Liver (tissue), 9 donors: ENCODE measurements around the gene UGT1A5. TPM values are rescaled to one million over a fixed set of nuclear protein-coding genes. Genes with fewer than 3 reads are reported as not detected.
A peak's percentile ranks its signal among the peaks of the same experiment; 100 is the strongest.

Experiments used
- DNase-seq: peaks from one replicate; pipeline ENCODE4 v3.0.0-alpha.2; 2017; ENCODE audit warnings: low spot score
- H3K27ac ChIP-seq, 2 donors: one replicate each; pipeline ENCODE4 v1.7.0; 2013; ENCODE audit warnings: inconsistent platforms in 2 of 2, low read length in 2 of 2, control low read depth in 1 of 2, low read depth in 1 of 2, mild to moderate bottlenecking in 1 of 2
- H3K27me3 ChIP-seq, 4 donors: one replicate each; pipeline versions ENCODE4 v1.6.1 to v1.7.0; 2013; ENCODE audit warnings: low read length in 3 of 4, inconsistent platforms in 1 of 4, mild to moderate bottlenecking in 1 of 4, moderate library complexity in 1 of 4; ENCODE audit not compliant: control insufficient read depth in 4 of 4, insufficient read depth in 4 of 4
- H3K36me3 ChIP-seq, 4 donors: one replicate each; pipeline versions ENCODE4 v1.6.1 to v1.7.0; 2013; ENCODE audit warnings: low read length in 3 of 4, mild to moderate bottlenecking in 3 of 4, low read depth in 1 of 4, moderate library complexity in 1 of 4; ENCODE audit not compliant: control insufficient read depth in 4 of 4, insufficient read depth in 3 of 4
- H3K4me1 ChIP-seq, 4 donors: one replicate each; pipeline versions ENCODE4 v1.6.1 to v1.7.0; 2013; ENCODE audit warnings: low read length in 3 of 4, mild to moderate bottlenecking in 3 of 4, moderate library complexity in 1 of 4; ENCODE audit not compliant: control insufficient read depth in 4 of 4, insufficient read depth in 4 of 4
- H3K4me3 ChIP-seq, 3 donors: one replicate each; pipeline versions ENCODE4 v1.6.1 to v1.7.0; 2013; ENCODE audit warnings: low read length in 3 of 3, control low read depth in 1 of 3, low read depth in 1 of 3, mild to moderate bottlenecking in 1 of 3
- H3K9ac ChIP-seq, 2 donors: one replicate each; pipeline ENCODE4 v1.7.0; 2013; ENCODE audit warnings: low read length in 2 of 2, mild to moderate bottlenecking in 2 of 2, moderate library complexity in 2 of 2, control low read depth in 1 of 2, low read depth in 1 of 2
- H3K9me3 ChIP-seq, 4 donors: one replicate each; pipeline versions ENCODE4 v1.6.1 to v1.7.0; 2013; ENCODE audit warnings: low read length in 3 of 4; ENCODE audit not compliant: control insufficient read depth in 4 of 4
- ATF3 ChIP-seq: IDR thresholded peaks from 2 replicates; pipeline ENCODE4 v1.6.1; 2016; ENCODE audit warnings: antibody characterized with exemption
- EGR1 ChIP-seq, 2 donors: IDR thresholded peaks; 2 replicates each; pipeline ENCODE4 v1.6.1; 2016 to 2018; ENCODE audit warnings: antibody characterized with exemption in 2 of 2, low read depth in 2 of 2
- FOXA1 ChIP-seq: IDR thresholded peaks from 2 replicates; pipeline ENCODE4 v1.6.1; 2016; ENCODE audit warnings: antibody characterized with exemption
- FOXA2 ChIP-seq: IDR thresholded peaks from 2 replicates; pipeline ENCODE4 v1.6.1; 2016; ENCODE audit warnings: antibody characterized with exemption
- GABPA ChIP-seq, 2 donors: IDR thresholded peaks in 1 of 2; conservative IDR thresholded peaks in 1 of 2; 2 replicates each; pipeline ENCODE4 v1.6.1; 2016; ENCODE audit warnings: antibody characterized with exemption in 2 of 2, mild to moderate bottlenecking in 1 of 2, moderate library complexity in 1 of 2
- HNF4A ChIP-seq, 2 donors: conservative IDR thresholded peaks; 2 replicates each; pipeline ENCODE4 v1.6.1; 2016; ENCODE audit warnings: antibody characterized with exemption in 2 of 2, mild to moderate bottlenecking in 2 of 2
- HNF4G ChIP-seq: IDR thresholded peaks from 2 replicates; pipeline ENCODE4 v1.6.1; 2016; ENCODE audit warnings: antibody characterized with exemption
- JUND ChIP-seq, 2 donors: IDR thresholded peaks; 2 replicates each; pipeline ENCODE4 v1.6.1; 2016; ENCODE audit warnings: antibody characterized with exemption in 2 of 2
- NR2F2 ChIP-seq: IDR thresholded peaks from 2 replicates; pipeline ENCODE4 v1.6.1; 2016; ENCODE audit warnings: antibody characterized with exemption
- RAD21 ChIP-seq, 2 donors: IDR thresholded peaks; 2 replicates each; pipeline ENCODE4 v1.6.1; 2016; ENCODE audit warnings: antibody characterized with exemption in 2 of 2, mild to moderate bottlenecking in 2 of 2
- RXRA ChIP-seq, 2 donors: IDR thresholded peaks; 2 replicates each; pipeline ENCODE4 v1.6.1; 2017 to 2018; ENCODE audit warnings: antibody characterized with exemption in 2 of 2, mild to moderate bottlenecking in 1 of 2
- SP1 ChIP-seq: IDR thresholded peaks from 2 replicates; pipeline ENCODE4 v1.6.1; 2018; ENCODE audit warnings: antibody characterized with exemption, mild to moderate bottlenecking
- TAF1 ChIP-seq: conservative IDR thresholded peaks from 2 replicates; pipeline ENCODE4 v1.6.1; 2016; ENCODE audit warnings: antibody characterized with exemption, mild to moderate bottlenecking
- YY1 ChIP-seq: IDR thresholded peaks from 2 replicates; pipeline ENCODE4 v1.6.1; 2016; ENCODE audit warnings: antibody characterized with exemption, mild to moderate bottlenecking
- WGBS: extraction: QIAGEN DNeasy Blood & Tissue Kit; methylation state at CpG from one replicate; pipeline ENCODE4 v1.1.7; 2013; 5-methylcytosine and 5-hydroxymethylcytosine counted together
- polyA plus RNA-seq, 2 donors: library from polyadenylated mRNA; stranded (reverse) in 1 of 2; unstranded in 1 of 2; fragments of 200-250 nt in 1 of 2; fragments of >200 nt in 1 of 2; fragmentation: Nextera tagmentation in 1 of 2; extraction: Ambion mirVana in 1 of 2; gene quantifications; one replicate each; pipeline versions ENCODE4 v1.2.1 to v1.2.3, GENCODE V29; 2013 to 2015
- total RNA-seq, 2 donors: library from RNA; depleted of rRNA; stranded (reverse); fragments of >200 nt; gene quantifications; one replicate each; pipeline ENCODE4 v1.2.3, GENCODE V29; 2014
- TF ChIP-seq, protein P1 (sequence below): IDR thresholded peaks from 2 replicates; pipeline ENCODE4 v1.6.1; 2016; ENCODE audit warnings: antibody characterized with exemption
- TF ChIP-seq, protein P2 (sequence below): IDR thresholded peaks from 2 replicates; pipeline ENCODE4 v1.6.1; 2016; ENCODE audit warnings: antibody characterized with exemption
- donor health status: healthy.
- donor health status: healthy.
- donor health status: healthy.
- donor health status: healthy.
- donor health status: healthy.

UGT1A5 gene
- total and polyA plus RNA-seq, 4 donors = 0.14 to 1.8 (median 1.6) TPM; not detected in 1

DNA sequence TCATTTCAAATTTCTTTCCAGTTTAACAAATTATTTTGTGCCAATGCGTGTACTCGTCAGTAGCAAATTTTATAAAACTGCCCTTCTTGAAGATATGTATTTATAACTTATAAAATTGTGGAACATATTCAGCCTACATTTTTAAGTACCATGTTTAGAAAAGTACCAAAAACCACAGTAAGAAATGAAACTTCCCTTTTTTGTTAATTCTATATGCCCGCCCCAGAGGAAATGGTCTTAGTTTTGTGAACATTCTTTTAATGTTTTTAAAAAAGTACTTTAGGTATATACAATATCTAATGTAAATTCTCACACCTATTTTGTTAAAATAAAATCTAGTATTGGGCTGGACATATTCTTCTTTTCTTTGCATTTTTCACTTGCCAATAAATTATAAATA is 39.8 kb upstream of the UGT1A5 start:
- Histone ChIP-seq H3K27me3 (no peaks in the 10 kb centered on the region), H3K27ac (peak overlapping the region; percentile 90 to 98), H3K9ac (peak overlapping the region; percentile 16 to 94), H3K9me3 (no peaks in the 10 kb centered on the region), H3K36me3 (no peaks in the 10 kb centered on the region), H3K4me1 (peaks cover 5 to 42% (median 27%) of the 10 kb centered on the region in 4 donors), H3K4me3 (peak overlapping the region; percentile 27 to 51 (median 45))
- DNase-seq = no peak
- 66% methylated on average over 3 of the region's 3 CpGs for WGBS
- TF ChIP-seq TAF1 (no peak), GABPA (IDR thresholded peaks at IDR 0.05 in 1 of 2, conservative IDR thresholded peaks at IDR 0.05 in 1 of 2) (no peak), HNF4A (conservative IDR thresholded peaks at IDR 0.05) (no peak), JUND (IDR thresholded peaks at IDR 0.05) (no peak), EGR1 (IDR thresholded peaks at IDR 0.05; ENCODE audit: low read depth in 2 of 2) (no peak), FOXA2 (no peak), NR2F2 (no peak), ATF3 (no peak), HNF4G (no peak), RXRA (IDR thresholded peaks at IDR 0.05) (no peak)
- TF ChIP-seq, protein P1, sequence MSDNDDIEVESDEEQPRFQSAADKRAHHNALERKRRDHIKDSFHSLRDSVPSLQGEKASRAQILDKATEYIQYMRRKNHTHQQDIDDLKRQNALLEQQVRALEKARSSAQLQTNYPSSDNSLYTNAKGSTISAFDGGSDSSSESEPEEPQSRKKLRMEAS = no peak

- H3K4me3 ChIP-seq = peak overlapping the region; percentile 7 to 50 (median 45)
Observed at GRCh38 chr2:233673896-233674295, 38.8 kb upstream of the UGT1A5 start.

GRCh38 chr2:233674314-233674713 is 38.4 kb upstream of the UGT1A5 start:
- TF ChIP-seq RXRA (IDR thresholded peaks at IDR 0.05) (no peak), RAD21 (IDR thresholded peaks at IDR 0.05) (peak in 1 of 2 donors; percentile 55), FOXA1 (no peak)
- no peaks in the 10 kb centered on the region for H3K27me3 ChIP-seq
- 63% methylated on average over 1 of the region's 1 CpG for WGBS
- peak overlapping the region; percentile 19 to 79 for H3K27ac ChIP-seq
- no peaks in the 10 kb centered on the region for H3K9me3 ChIP-seq
- H3K9ac ChIP-seq = peak overlapping the region in 1 of 2 donors; percentile 94
- DNase-seq = no peak
- H3K4me3 ChIP-seq = peak overlapping the region; percentile 7 to 50 (median 45)
- H3K4me1 ChIP-seq = peaks cover 6 to 38% (median 25%) of the 10 kb centered on the region in 4 donors
- H3K36me3 ChIP-seq = no peaks in the 10 kb centered on the region

More at GRCh38 chr2:233673896-233674295, 38.8 kb upstream of the UGT1A5 start:
- TF ChIP-seq HNF4A (conservative IDR thresholded peaks at IDR 0.05) (peak in 1 of 2 donors; percentile 19), NR2F2 (no peak), EGR1 (IDR thresholded peaks at IDR 0.05; ENCODE audit: low read depth in 2 of 2) (no peak), SP1 (no peak), ATF3 (no peak), FOXA1 (no peak), YY1 (peak; percentile 15)
- TF ChIP-seq, protein P2, sequence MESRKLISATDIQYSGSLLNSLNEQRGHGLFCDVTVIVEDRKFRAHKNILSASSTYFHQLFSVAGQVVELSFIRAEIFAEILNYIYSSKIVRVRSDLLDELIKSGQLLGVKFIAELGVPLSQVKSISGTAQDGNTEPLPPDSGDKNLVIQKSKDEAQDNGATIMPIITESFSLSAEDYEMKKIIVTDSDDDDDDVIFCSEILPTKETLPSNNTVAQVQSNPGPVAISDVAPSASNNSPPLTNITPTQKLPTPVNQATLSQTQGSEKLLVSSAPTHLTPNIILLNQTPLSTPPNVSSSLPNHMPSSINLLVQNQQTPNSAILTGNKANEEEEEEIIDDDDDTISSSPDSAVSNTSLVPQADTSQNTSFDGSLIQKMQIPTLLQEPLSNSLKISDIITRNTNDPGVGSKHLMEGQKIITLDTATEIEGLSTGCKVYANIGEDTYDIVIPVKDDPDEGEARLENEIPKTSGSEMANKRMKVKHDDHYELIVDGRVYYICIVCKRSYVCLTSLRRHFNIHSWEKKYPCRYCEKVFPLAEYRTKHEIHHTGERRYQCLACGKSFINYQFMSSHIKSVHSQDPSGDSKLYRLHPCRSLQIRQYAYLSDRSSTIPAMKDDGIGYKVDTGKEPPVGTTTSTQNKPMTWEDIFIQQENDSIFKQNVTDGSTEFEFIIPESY = no peak
- Histone ChIP-seq H3K27me3 (no peaks in the 10 kb centered on the region), H3K4me1 (peaks cover 5 to 39% (median 25%) of the 10 kb centered on the region in 4 donors), H3K36me3 (no peaks in the 10 kb centered on the region), H3K9me3 (no peaks in the 10 kb centered on the region), H3K9ac (peak overlapping the region in 1 of 2 donors; percentile 94), H3K27ac (peak overlapping the region; percentile 19 to 79)
- no peak for DNase-seq
